AG04449 (cell line): Measurements from ENCODE around the gene DLG3.

Source experiments
- CTCF ChIA-PET: fragments of 350-600 bp; formaldehyde crosslinking; extraction: SDS; loops from one replicate; lab custom pipeline; 2021; ENCODE audit warnings: antibody characterized with exemption; lab: Yijun Ruan, JAX
- POLR2A ChIA-PET: fragments of 400-600, 350-600 bp; formaldehyde crosslinking; extraction: SDS; loops from one replicate; lab custom pipeline; 2020; ENCODE audit warnings: antibody characterized with exemption, inconsistent platforms; lab: Yijun Ruan, JAX
- DNase-seq: peaks from one replicate; pipeline ENCODE4 v3.0.0-alpha.2; 2010; ENCODE audit warnings: low read depth, low spot score
- H3K4me3 ChIP-seq: 2 replicates; pipeline ENCODE4 v1.5.1; 2011; ENCODE audit warnings: low read depth, mild to moderate bottlenecking, control low read depth, low read length
- CTCF ChIP-seq: IDR thresholded peaks from one replicate; pipeline ENCODE4 v1.5.1; 2011; ENCODE audit warnings: mild to moderate bottlenecking, moderate library complexity, low read length, control low read depth, inconsistent platforms; ENCODE audit not compliant: insufficient read depth; ENCODE audit errors: missing control alignments

Gene DLG3

GRCh38 chrX:70549429-70549828, 104.8 kb downstream of the DLG3 start:
- no peak for TF ChIP-seq CTCF
- H3K4me3 ChIP-seq, result no peak overlapping the region
- DNase-seq, result no peak
- ChIA-PET CTCF (no interaction called here), POLR2A (no interaction called here)

GRCh38 chrX:70552130-70552704, 107.6 kb downstream of the DLG3 start:
- TF ChIP-seq CTCF, result no peak
- no peak for DNase-seq
- ChIA-PET POLR2A (no interaction called here), CTCF (interaction anchor here (1.3 to 2.9 kb wide), 2 partner anchors 98 to 101 kb away, joined by 3 to 22 read pairs; no protein-coding TSS in a partner anchor)
- no peak overlapping the region for H3K4me3 ChIP-seq

GRCh38 chrX:70553516-70553915, 108.9 kb downstream of the DLG3 start:
- POLR2A ChIA-PET, result no interaction called here
- DNase-seq, result no peak
- TF ChIP-seq CTCF, result no peak
- CTCF ChIA-PET, result interaction anchor here (0.9 to 2.9 kb wide), 8 partner anchors 28 to 130 kb away, joined by 3 to 22 read pairs (median 3); partner anchors contain the start of gene GDPD2
- H3K4me3 ChIP-seq, result no peak overlapping the region

GRCh38 chrX:70554081-70554480, 109.4 kb downstream of the DLG3 start:
- H3K4me3 ChIP-seq, result no peak overlapping the region
- ChIA-PET POLR2A (no interaction called here), CTCF (interaction anchor here (0.9 to 2.9 kb wide), 9 partner anchors 29 to 130 kb away, joined by 3 to 22 read pairs (median 3); partner anchors contain the start of gene GDPD2)
- DNase-seq, result no peak
- no peak for TF ChIP-seq CTCF

- DNase-seq, result no peak
- no peak overlapping the region for H3K4me3 ChIP-seq
- ChIA-PET CTCF (interaction anchor here (0.9 to 2.9 kb wide), 9 partner anchors 29 to 131 kb away, joined by 3 to 22 read pairs (median 3); partner anchors contain the start of gene GDPD2), POLR2A (no interaction called here)
- TF ChIP-seq CTCF, result no peak
Observed at GRCh38 chrX:70554523-70554922, 109.9 kb downstream of the DLG3 start.

GRCh38 chrX:70554948-70555347, 110.3 kb downstream of the DLG3 start:
- H3K4me3 ChIP-seq, result no peak overlapping the region
- ChIA-PET CTCF (interaction anchor here (1.5 to 2.9 kb wide), 5 partner anchors 29 to 103 kb away, joined by 3 to 22 read pairs (median 3); no protein-coding TSS in a partner anchor), POLR2A (no interaction called here)
- no peak for DNase-seq
- no peak for TF ChIP-seq CTCF
